Stimulated activated CD4-positive, alpha-beta T cell treated with anti-CD3 and anti-CD28 coated beads, Interleukin-2, amount 100 ng/mL, for 4 hours (primary cell): Measurements from ENCODE around the gene ADGRG6.

Experiments used
- DNase-seq: peaks from one replicate; pipeline ENCODE4 v3.0.0-alpha.2; 2020; ENCODE audit warnings: low read depth

ADGRG6 gene

DNA sequence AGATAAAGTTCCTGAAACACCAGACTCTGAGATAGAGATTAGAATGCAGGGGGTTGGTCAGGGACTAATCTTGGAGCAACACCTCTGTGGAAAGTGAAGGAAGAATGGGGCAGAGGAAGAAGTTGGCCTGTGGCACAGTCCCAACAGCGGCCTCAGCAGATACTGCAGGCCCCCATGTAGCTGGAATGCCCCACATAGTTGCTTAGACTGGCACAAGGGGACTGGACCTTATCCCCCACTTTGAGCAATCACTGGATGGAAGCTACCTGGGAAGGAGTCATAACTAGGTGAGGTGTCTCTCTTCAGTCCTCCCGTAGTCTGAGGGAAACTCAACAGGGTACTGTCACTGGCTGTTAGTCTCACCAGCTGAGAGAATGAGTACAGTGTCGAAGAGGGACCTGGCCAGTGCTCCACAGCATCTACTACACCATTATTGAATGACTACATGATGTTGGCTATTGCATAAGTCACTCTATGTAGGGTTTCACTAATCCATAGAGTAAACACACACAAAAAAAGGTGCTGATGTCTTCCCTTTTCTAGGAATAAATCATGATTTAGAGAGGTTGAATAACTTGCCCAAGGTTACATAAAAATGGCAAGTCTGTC, 47.5 kb downstream of the ADGRG6 start:
- DNase-seq = no peak

DNA sequence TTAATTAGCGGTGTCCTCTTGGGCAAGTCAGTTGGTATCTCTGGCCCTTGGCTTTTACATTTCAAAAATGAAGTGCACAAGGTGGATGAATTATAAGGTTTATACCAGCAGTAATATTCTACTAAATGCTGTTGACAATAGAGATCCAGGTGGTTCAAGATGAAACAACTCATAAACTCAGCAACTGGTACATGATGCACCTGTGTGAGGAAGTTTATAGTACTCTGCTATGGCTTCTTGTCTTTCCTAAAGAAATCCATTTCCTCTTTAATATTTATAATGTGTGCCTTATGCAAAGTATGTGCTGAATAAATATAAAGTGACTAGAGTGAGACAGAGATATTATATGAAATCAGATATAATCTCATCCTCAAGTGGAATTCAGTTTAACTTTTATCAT, 48.5 kb downstream of the ADGRG6 start:
- no peak for DNase-seq

DNA sequence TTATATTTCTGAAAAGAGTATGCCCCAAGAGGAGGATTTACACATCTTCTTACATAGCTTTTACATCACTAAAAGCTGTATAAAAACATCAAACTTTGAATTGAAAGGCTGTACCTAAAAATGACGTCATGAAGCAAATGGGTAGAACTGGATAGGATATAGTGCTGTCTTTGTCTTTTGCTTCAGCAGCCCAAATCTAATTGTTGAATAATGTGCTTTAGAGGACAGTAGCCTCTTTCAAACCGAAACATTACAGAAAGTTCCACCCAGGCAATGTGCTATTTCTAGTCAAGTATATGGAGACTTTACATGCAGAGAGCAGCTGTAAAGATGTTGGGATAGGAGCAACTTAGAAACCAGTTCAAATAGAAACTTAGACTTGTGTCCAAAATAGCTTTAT, 51.9 kb downstream of the ADGRG6 start:
- DNase-seq = no peak

DNA sequence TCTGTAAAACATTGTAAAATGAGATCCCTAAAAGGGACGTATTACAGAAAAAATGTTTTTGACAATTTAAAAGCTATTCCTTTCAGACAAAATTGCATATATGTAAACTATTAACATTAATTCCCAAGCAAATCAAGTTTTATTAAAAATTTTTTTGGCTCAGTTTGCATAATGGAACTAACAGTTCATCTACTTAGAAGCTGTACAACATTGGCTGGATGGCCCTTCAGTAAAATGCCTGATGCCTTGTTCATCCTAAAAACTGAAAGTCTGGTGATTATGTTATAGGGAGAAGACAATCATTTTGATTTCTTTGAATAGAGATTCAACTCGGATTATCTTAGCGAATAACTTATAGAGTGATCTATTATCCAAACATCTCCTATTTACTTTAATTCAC, 52.8 kb downstream of the ADGRG6 start:
- DNase-seq = no peak

DNA sequence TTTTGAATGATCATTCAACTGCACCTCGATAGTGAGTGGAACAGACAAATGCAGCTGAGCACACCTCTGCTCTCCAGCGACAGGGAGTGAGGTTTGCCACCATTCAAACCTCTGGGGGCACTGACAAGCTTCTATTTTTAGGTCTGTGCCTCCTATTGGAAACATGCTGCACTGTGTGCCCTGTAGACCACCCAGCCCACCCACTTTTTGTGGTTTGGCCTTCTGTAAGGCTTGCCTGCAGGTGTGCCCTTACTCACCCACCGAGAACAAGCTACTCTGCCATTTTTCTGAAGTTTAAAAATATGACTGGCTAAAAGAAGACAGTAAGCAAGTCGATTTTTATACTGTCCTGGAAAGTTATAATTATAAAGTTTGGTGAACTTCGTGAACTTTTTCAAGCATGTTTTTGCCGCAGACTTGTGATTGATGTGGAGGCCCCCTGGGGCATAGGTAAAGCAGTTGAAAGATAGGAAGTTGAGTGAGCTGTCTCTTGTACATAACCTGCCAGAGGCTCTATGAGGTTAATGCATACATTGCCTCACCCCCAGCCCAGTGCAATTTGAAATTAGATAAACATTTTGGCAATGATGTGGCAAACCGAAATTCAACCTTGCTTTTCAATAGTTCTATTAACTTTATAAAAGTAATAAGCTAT, 53.8 kb downstream of the ADGRG6 start:
- DNase-seq = no peak

DNA sequence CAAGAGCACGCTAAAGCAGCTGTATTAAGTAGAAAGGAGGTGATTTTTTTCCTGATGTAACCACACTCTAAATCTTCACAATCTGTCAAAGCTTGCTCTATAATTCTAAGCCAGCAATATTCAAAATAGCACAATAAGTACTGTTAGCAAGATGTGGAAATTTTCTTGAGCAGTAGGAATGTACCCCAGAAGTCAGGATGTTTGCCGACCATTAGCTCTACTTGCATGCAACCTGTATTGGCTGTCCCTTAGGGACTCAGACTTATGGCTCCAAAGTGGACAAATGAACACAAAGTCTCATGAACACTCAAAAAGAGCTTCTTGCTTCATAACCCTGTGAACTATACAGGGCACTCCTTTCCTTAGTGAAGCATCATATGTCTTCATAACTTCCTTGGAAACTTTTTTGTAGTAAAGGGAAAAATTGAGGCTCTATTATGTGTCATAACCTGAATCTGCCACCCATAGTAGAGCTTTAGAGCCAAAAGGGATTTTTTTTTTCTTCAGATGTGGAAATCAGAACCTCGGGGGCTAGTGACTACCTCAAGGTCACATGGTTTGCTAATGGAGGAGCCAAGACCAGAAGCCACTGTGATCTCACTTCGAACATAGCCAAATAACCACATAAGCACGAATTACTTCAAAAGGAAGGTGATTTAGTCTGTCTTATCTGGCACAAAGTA, 54.5 kb downstream of the ADGRG6 start:
- DNase-seq = no peak

DNA sequence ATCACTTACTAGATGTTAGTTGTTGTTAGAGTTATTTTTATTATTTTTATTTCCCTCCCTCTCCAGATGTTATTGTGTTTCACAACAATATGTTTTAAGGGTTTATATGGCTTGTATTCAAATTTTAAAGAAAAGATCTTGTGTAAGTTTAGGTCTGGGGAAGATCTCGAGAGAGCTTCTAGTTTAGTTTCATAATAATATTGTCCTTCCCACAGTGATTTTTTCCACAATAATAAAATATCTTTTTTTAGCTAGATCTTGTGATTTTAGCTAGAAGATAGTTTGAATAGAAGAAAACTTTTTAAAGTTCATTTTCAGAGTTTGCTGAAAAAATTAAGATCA, 55.0 kb downstream of the ADGRG6 start:
- no peak for DNase-seq

DNA sequence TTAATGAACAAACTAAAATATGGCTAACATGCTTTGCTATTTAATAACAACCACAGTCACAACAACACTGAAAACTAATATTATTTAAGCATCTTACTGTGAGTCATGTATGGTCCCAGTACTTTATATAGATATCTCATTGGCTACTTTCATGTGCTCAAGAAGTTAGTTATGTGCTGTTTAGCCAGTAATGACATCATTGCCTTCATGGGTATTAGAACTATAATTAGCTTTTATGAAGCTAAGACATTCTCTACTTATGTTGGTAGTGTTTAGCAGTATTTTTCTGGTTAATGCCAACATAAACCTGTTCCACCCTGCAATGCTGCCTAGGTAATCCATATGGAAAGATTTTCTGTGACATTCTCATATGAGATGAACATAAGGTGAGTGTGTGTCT, 56.1 kb downstream of the ADGRG6 start:
- DNase-seq = no peak

DNA sequence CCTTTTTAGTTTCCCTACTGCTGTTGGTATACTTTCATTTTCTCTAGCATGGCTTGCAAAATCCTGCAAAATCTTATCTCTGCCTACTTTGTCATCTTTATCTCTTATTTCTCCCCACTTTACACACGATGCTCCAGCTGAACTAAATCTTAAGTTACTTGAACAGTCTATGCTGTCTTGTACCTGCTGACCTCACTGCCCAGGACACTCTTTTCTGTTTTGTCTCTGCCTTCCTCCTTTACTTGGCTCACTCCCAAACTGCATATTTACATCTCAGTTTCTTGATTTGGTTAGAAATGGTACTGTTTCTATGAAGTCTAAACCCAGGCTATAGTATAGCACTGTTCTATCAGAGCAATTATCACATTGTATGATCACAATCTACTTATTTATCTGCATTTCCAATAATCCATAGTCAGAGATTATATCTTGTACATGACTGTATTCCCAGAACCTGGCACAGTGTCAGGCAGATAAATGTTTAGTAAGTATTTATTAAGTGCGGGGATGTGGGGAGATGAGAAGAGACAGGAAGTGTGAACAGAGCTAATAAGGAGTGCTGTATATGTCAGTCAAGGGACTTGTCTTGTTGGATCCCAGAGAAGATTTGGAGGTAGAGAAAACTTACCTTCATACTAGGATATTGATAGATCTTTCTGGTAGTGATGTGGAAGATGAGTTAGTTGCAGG, 57.6 kb downstream of the ADGRG6 start:
- no peak for DNase-seq

DNA sequence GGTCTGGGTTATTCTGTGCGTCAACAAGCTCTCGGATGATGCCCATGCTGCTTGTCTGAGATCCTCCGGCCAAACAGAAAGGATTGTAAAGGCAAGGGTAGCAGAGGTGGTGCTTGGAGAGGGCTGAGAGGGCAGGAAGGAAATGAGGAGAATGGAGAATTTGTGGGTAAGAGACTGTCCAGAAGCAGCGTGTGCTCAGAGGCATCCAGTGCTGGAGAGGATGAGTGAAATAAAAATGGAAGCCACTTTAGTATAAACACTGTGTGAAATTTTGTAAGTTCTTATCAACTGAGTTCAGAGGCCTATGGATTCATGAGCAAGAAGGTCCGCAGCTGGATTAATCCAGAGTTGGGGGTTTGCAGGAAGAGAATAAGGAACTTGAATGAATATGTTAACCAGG, 59.5 kb downstream of the ADGRG6 start:
- no peak for DNase-seq

DNA sequence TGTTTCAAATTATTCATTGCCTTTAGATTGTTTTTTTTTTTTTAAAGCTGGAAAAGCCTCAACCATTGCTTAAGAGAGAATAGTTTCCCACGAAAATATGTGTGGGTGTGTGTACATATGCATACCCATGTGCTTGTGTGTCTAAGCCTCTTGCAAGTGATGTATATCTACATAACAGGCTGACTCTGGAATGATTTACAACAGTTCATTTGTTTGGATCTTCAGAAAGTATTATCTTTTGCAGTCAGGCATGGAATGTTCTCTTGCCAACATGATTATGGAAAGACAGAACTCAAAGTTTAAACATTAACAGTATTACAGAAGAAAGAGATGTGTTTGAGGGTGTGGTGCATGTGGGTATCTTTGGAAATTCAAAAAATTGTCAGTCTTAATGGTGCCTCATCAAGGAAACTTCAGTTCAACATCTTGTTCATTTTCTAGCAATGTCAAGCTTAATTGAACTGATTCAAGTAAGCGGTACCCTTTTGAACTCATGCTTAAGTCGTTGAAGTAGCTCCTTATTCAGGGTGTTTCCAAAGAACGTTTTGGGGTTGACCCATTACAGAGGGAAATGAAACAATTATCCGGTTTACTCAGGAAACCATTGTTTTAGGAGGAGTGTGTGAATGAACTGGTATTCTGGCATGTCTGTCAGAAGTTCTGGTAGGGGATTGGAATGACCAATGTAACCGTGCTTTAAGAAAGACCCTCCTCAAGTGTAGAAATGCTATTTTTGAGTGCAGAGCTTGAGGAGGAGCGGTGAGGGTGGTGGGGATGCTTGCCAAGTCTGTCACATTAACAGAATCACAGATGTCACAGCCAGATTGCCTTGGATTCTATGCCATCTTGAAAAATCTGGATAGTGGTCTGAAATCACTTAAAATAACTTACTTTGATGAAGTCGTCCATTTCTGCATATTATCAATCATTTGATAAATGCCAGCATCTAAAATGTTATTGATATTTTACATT, 60.3 kb downstream of the ADGRG6 start:
- no peak for DNase-seq

DNA sequence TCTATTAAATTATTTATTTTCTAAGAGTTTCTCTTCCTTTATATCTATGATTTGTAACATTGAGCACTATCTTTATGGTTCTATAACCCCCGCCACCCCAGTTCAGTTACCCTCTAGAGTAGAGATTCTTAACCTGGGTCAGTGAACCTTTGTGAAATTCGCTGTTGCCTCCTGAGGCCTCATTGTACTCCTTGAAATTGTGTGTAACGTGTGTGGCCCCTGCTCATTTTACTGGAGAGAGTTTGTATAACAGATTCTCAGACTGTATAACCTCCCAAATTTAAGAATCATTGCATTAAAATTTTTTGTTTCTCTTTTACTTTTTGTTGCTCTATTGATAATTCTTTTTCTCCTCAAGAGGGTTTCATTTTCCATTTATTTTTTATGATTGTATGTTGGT, 65.3 kb downstream of the ADGRG6 start:
- DNase-seq = no peak

DNA sequence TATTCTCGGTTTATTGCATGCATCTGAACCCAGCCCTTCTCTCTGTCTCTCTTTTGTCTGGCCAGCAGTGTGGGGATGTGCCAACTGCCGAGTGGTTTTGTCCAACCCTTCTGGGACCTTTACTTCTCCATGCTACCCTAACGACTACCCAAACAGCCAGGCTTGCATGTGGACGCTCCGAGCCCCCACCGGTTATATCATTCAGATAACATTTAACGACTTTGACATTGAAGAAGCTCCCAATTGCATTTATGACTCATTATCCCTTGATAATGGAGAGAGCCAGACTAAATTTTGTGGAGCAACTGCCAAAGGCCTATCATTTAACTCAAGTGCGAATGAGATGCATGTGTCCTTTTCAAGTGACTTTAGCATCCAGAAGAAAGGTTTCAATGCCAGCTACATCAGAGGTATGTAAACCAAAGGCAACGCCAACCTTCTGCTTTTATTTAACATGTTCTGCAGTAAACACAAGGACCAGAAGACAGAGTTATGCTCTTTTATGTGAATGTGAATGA, 65.8 kb downstream of the ADGRG6 start:
- DNase-seq = no peak

DNA sequence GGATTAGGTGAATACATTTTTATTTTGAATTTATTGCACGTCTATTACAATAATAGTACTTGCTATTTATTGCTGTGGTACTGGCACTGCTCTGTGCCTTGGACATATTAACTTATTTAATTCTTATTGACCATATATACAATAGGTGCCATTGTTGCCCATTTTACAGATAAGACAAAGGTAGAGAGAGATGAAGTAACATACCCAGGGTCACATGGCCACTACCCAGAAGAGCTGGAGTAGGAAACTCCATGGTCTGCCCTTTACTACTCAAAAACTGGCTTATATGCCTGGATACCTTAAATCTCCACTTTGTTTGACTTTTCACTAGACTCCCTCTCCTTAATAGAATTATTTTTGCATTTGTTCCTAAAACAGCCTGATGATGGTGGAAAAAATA, 67.5 kb downstream of the ADGRG6 start:
- DNase-seq = no peak

DNA sequence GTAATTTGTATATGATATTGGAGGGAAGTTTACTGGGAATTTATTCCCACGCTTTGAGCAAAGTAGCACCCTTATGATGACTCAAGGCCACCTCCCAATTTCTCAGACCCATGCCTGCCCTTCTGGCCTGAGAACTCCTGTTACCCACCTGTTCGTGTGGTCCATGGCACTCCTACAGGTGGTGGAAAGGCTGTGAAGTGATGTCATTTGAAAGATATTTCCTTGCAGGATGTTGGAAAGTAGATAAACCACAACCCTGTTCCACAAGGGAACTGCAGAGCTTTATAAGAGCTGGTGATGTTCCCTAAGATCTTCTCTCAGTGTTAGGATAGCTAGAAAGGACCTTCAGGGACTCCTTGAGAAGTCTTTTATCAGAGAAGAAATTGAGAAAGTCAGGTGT, 70.5 kb downstream of the ADGRG6 start:
- DNase-seq = no peak

DNA sequence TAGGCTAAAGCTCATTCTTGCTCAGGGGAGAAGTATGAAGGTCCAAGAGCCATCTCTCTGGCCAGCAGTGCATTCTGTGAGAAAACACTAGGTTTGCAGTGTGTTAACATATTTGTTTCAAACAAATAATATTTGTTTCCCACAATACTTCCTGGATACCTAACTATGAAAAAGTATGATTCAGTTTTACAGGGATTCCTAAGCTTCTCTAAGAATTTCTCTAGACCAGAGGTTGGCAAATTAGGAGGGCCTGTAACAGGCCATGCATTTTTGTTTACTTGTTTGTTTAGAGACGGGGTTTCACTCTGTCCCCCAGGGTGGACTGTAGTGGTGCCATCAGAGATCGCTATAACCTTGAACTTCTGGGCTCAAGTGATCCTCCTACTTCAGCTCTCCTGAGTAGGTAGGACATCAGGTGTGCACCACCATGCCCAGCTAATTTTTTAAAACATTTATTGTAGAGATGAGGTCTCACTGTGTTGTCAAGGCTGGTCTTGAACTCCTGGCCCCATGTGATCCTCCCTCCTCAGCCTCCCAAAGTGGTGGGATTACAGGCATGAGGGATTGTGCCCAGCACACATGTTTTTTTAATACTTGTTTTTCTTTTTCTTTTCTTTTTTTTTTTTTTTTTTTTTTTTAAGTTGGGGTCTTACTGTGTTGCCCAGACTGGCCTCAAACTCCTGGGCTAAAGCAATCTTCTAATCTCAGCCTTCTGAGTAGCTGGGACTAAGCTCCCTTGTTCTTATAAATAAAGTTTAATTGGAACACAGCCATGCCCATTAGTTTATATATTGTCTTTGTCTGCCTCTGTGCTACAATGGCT, 71.7 kb downstream of the ADGRG6 start:
- no peak for DNase-seq

DNA sequence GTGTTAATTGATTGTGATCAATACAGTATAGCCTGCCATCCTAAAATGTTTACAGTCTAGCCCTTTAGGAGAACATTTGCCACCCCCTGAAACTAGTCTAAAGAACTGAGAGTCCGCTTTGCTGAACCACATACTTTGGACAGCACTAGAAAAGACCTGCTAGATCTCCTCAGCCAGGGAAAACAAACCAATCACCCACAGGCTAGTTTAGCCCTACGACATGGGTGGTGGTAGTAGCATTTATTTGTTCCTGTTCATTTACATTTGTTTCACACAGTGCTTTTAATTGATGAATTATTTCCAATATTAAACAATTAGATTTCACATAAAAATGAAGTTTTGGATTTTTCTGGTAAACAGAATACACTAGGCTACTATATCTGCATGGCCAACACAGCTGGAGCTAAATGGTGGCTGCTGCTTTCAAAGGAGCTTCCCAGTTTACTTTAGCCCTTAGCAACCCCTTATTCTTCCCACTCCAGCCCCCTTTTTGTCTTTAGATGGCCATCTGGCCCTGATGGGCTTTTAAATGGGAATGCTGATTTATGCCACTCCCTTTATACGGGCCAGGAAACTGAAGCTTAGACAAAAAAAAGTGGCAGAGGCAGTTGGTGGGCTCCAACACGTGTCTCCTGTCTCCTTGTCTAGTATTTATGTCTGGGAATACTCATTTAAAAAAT, 72.4 kb downstream of the ADGRG6 start:
- DNase-seq = no peak

DNA sequence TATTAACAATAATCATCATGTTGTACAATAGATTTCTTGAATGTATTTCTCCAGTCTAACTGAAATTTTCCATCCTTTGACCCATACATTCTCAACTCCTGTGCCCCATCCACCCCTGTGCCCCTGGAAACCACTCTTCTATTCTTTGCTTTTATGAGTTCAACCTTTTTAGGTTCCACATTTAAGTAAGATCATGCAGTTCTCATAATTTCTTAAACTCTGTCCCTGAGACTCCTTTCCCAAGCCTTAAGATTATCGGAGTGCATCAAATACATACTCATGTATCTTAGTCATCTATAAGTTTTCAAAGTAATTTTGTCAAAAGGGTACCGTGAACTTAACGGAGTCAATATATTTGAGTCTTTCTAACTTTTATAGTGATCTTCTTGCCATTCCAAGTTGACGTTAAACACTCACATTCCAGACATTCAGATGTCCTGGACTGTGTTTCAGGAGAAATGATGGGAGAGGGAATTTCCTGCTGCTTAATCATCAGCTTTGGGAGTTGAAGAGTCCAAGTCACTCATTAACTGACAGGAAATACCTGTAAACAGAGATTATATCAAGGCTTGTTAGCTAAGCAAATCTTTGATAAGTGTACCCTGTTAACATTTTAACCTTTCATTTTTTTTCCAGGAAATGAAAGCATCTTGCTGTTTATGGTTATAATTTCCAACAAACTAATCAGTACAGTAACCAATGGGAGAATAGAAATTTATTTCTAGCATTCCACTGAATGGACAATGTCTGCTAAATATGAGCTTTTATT, 73.3 kb downstream of the ADGRG6 start:
- no peak for DNase-seq

DNA sequence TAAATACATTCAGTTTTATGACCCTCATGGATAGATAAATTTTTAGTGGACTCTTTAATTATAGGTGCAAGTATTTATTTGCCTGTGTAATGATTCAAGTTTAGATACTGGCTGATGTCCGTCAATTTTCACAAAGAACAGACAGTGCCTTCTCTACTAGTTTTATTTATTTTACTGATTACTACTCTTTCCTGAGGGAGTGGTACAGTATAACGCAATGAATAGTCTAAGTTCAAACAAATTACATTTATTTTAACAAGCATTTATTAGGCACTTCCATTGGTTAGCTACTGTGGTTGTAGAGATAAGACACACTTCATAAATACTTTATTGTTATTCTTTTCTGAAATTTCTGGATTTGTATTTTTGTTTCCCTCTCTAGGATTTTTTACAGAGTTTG, 74.3 kb downstream of the ADGRG6 start:
- no peak for DNase-seq
